ENCODE data around the gene FOXN4.

GRCh38 chr12:109347589-109347988 is 38.5 kb upstream of the FOXN4 start, which contains the start of gene MYO1H:
- TF ChIP-seq, protein P1, sequence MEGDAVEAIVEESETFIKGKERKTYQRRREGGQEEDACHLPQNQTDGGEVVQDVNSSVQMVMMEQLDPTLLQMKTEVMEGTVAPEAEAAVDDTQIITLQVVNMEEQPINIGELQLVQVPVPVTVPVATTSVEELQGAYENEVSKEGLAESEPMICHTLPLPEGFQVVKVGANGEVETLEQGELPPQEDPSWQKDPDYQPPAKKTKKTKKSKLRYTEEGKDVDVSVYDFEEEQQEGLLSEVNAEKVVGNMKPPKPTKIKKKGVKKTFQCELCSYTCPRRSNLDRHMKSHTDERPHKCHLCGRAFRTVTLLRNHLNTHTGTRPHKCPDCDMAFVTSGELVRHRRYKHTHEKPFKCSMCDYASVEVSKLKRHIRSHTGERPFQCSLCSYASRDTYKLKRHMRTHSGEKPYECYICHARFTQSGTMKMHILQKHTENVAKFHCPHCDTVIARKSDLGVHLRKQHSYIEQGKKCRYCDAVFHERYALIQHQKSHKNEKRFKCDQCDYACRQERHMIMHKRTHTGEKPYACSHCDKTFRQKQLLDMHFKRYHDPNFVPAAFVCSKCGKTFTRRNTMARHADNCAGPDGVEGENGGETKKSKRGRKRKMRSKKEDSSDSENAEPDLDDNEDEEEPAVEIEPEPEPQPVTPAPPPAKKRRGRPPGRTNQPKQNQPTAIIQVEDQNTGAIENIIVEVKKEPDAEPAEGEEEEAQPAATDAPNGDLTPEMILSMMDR (IDR thresholded peaks at IDR 0.05), result no peak
- no peak for TF ChIP-seq POLR2A (IDR thresholded peaks at IDR 0.05)
